Thoracic aorta (tissue), 2 donors: ENCODE results near the gene C4orf17. TPM values are rescaled to one million over a fixed set of nuclear protein-coding genes. Genes with fewer than 3 reads are reported as not detected.

Source experiments
- ATAC-seq: fragments of 150-250 bp; one replicate; pipeline ENCODE4 v1.8.0; 2017; ENCODE audit warnings: low read depth; ENCODE audit not compliant: insufficient number of reproducible peaks, low FRiP score
- DNase-seq: peaks from one replicate; pipeline ENCODE4 v3.0.0-alpha.2; 2020; ENCODE audit warnings: low spot score
- H3K27ac ChIP-seq, 2 donors: fragments of 200-600 bp; sonication (generic); 1 replicate in 1 of 2; 2 replicates in 1 of 2; pipeline ENCODE4 v1.5.1; 2016; ENCODE audit warnings: mild to moderate bottlenecking in 2 of 2, moderate library complexity in 2 of 2
- H3K27me3 ChIP-seq: fragments of 200-600 bp; sonication (generic); replicated peaks from 2 replicates; pipeline ENCODE4 v1.6.0; 2016; ENCODE audit warnings: mild to moderate bottlenecking; ENCODE audit not compliant: insufficient read depth
- H3K36me3 ChIP-seq: fragments of 200-600 bp; sonication (generic); one replicate; pipeline ENCODE4 v1.5.1; 2016
- H3K4me1 ChIP-seq, 2 donors: fragments of 200-600 bp; sonication (generic); 1 replicate in 1 of 2; 2 replicates in 1 of 2; pipeline versions ENCODE4 v1.5.1 to v1.6.0; 2016; ENCODE audit warnings: low read depth in 2 of 2, mild to moderate bottlenecking in 1 of 2; ENCODE audit not compliant: control insufficient read depth in 1 of 2
- H3K4me3 ChIP-seq: fragments of 200-600 bp; sonication (generic); 2 replicates; pipeline ENCODE4 v1.5.1; 2016; ENCODE audit warnings: mild to moderate bottlenecking
- H3K9me3 ChIP-seq: fragments of 200-600 bp; sonication (generic); 2 replicates; pipeline ENCODE4 v1.5.1; 2016
- total RNA-seq, 2 donors: library from RNA; depleted of rRNA; stranded (reverse); fragments of >200 nt; gene quantifications; one replicate each; pipeline versions ENCODE4 v1.1.0 to v1.2.3, GENCODE V29; 2016
- TF ChIP-seq, protein P1 (sequence below): fragments of 200-600 bp; sonication (generic); IDR thresholded peaks from one replicate; pipeline ENCODE4 v1.5.1; 2019; ENCODE audit warnings: antibody characterized with exemption

The C4orf17 gene
- total RNA-seq, 2 donors from 2014 or later = not detected

DNA sequence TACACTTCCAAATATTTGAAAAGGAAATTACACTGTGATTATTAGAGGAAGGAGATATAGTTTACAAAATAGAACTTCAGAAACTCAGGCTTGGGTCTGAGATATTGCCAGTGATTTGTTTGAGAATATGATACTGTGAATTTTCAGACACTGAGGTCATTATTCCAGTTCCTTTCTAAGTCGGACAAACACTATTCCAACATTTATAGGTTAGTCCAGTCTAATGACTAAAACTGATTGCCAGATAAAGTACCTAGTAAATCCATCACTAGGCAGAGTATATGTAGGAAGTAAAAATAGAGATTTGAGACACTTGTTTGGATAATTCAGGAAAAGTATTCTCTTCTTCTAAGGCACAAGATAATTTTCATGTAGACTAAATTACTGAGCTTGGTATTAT, 77.0 kb downstream of the C4orf17 start:
- H3K4me3 ChIP-seq = no peak overlapping the region
- H3K27ac ChIP-seq = peak overlapping the region; percentile 25 to 82
- peaks cover 8 to 13% of the 10 kb centered on the region in 2 donors for H3K4me1 ChIP-seq
- ATAC-seq (no peak), DNase-seq (no peak)
- TF ChIP-seq, protein P1, sequence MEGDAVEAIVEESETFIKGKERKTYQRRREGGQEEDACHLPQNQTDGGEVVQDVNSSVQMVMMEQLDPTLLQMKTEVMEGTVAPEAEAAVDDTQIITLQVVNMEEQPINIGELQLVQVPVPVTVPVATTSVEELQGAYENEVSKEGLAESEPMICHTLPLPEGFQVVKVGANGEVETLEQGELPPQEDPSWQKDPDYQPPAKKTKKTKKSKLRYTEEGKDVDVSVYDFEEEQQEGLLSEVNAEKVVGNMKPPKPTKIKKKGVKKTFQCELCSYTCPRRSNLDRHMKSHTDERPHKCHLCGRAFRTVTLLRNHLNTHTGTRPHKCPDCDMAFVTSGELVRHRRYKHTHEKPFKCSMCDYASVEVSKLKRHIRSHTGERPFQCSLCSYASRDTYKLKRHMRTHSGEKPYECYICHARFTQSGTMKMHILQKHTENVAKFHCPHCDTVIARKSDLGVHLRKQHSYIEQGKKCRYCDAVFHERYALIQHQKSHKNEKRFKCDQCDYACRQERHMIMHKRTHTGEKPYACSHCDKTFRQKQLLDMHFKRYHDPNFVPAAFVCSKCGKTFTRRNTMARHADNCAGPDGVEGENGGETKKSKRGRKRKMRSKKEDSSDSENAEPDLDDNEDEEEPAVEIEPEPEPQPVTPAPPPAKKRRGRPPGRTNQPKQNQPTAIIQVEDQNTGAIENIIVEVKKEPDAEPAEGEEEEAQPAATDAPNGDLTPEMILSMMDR = no peak
- H3K9me3 ChIP-seq = no peaks in the 10 kb centered on the region
- no peaks in the 10 kb centered on the region for H3K36me3 ChIP-seq
- no peaks in the 10 kb centered on the region for H3K27me3 ChIP-seq

DNA sequence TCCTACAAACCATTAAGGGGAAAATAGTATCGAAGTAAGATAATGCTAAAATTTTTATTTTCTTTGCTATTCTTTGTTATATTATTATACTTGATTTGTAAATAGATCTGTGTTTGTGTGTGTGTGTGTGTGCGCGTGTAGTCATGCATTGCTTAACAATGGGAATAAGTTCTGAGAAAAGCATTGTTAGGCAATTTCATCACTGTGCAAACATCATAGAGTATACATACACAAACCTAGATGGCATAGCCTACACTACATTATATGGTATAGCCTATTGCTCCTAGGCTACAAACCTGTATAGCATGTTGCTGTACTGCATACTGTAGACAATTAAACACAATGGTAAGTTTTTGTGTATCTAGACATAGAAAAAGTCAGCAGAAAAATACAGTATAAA, 80.9 kb downstream of the C4orf17 start:
- no peak overlapping the region for H3K4me3 ChIP-seq
- no peak overlapping the region for H3K27ac ChIP-seq
- DNase-seq (no peak), ATAC-seq (no peak)
- H3K4me1 ChIP-seq = peaks cover 8 to 13% of the 10 kb centered on the region in 2 donors
- H3K9me3 ChIP-seq = no peaks in the 10 kb centered on the region
- no peaks in the 10 kb centered on the region for H3K36me3 ChIP-seq
- no peaks in the 10 kb centered on the region for H3K27me3 ChIP-seq
- TF ChIP-seq, protein P1 = no peak

Other genes with a start within 250 kb of the C4orf17 start
- gene ADH1A, start 220.0 kb upstream of the C4orf17 start, total RNA-seq = under 1 TPM in 1 of 2 donors, not detected in 1; 0.99 TPM
- 1,000 to 10,000 TPM; 1,169 to 1,563 TPM for gene ADH1B, start 189.6 kb upstream of the C4orf17 start, total RNA-seq
- 1 to 10 TPM; 4.5 to 5.4 TPM for gene ADH1C, start 158.3 kb upstream of the C4orf17 start, total RNA-seq
- gene ADH7, start 75.7 kb upstream of the C4orf17 start, total RNA-seq = not detected
- gene TRMT10A, start 53.0 kb downstream of the C4orf17 start, total RNA-seq = 1 to 10 TPM; 3.7 to 5.0 TPM
- not detected for gene MTTP, start 63.8 kb downstream of the C4orf17 start, total RNA-seq
- gene C4orf54, start 146.8 kb downstream of the C4orf17 start, total RNA-seq = under 1 TPM; 0.07 to 0.14 TPM